AG04450 (cell line): ENCODE results near the gene RTN3. TPM values are rescaled to one million over a fixed set of nuclear protein-coding genes. Genes with fewer than 3 reads are reported as not detected.

ENCODE experiments used
- CTCF ChIA-PET: fragments of 300-600, 350-600 bp; formaldehyde crosslinking; extraction: SDS; loops from one replicate; lab custom pipeline; 2022; ENCODE audit warnings: antibody characterized with exemption, inconsistent platforms; lab: Charles Lee
- POLR2A ChIA-PET: fragments of 350-600 bp; formaldehyde crosslinking; extraction: SDS; loops from one replicate; lab custom pipeline; 2021; ENCODE audit warnings: antibody characterized with exemption, inconsistent platforms; lab: Yijun Ruan, JAX
- DNase-seq: peaks from one replicate; pipeline ENCODE4 v3.0.0-alpha.2; 2011; ENCODE audit warnings: low read depth, low spot score
- H3K27ac ChIP-seq: one replicate; pipeline ENCODE4 v1.5.1; 2012; ENCODE audit warnings: low read depth, low read length, control low read depth
- H3K27me3 ChIP-seq: one replicate; pipeline ENCODE4 v1.6.0; 2012; ENCODE audit warnings: low read length; ENCODE audit not compliant: control insufficient read depth, insufficient read depth
- H3K4me3 ChIP-seq: 2 replicates; pipeline ENCODE4 v1.5.1; 2011; ENCODE audit warnings: mild to moderate bottlenecking, low read depth, low read length, control low read depth
- H3K9me3 ChIP-seq: 2 replicates; pipeline ENCODE4 v1.5.1; 2012; ENCODE audit warnings: low read length; ENCODE audit not compliant: control insufficient read depth, insufficient read depth
- CTCF ChIP-seq: IDR thresholded peaks from 2 replicates; pipeline ENCODE4 v1.5.1; 2011; ENCODE audit warnings: low read depth, low read length, control low read depth, inconsistent platforms
- polyA plus RNA-seq: library from polyadenylated mRNA; depleted of rRNA; stranded (reverse); fragments of >200 nt; gene quantifications from 2 replicates; pipeline ENCODE4 v1.2.3, GENCODE V29; 2011

The RTN3 gene
- polyA plus RNA-seq, 1 experiment, result 213 TPM

GRCh38 chr11:63749624-63750023, 68.3 kb downstream of the RTN3 start:
- CTCF ChIA-PET, result interaction anchor here (0.8 kb wide), 1 partner anchor 11 kb away, joined by 3 read pairs; no protein-coding TSS in a partner anchor
- Histone ChIP-seq H3K27ac (no peak overlapping the region), H3K9me3 (no peaks in the 10 kb centered on the region), H3K27me3 (no peaks in the 10 kb centered on the region), H3K4me3 (no peak overlapping the region)
- no peak for DNase-seq
- TF ChIP-seq CTCF, result no peak
- POLR2A ChIA-PET, result no interaction called here

DNA sequence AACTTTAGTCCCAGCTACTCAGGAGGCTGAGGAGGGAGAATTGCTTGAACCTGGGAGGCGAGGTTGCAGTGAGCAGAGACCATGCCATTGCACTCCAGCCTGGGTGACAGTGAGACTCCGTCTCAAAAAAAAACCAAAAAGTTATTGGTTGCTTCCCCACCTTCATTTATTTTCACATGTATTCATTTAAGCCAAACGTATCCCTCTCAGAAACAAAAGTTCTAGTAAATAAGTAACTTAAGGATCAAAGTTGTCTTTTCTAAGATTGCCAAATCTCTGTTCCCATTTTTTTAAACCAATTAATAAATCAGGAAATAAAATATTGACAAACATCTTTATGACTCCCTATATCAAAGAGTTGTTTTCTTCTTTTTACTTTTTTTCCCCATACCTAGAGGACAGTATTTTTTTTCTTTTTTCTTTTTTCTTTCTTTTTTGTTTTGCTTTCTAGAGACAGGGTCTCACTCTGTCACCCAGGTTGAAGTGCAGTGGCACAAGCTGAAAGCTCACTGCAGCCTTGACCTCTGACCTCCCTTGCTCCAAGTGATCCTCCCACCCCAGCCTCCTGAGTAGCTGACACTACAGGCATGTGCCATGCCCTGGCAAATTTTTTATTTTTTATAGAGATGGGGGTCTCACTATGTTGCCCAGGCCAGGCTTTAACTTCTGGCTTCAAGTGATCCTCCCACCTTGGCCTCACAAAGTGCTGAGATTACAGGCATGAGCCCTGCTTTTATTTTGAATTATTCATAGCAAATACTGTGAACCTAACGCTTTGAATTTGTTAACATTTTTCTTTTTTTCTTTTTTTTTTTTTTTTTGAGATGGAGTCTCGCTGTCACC, 75.8 kb downstream of the RTN3 start:
- Histone ChIP-seq H3K4me3 (no peak overlapping the region), H3K27ac (no peak overlapping the region), H3K27me3 (no peaks in the 10 kb centered on the region), H3K9me3 (no peaks in the 10 kb centered on the region)
- ChIA-PET CTCF (interaction anchor here (0.8 to 1.0 kb wide), 2 partner anchors 19 to 46 kb away, joined by 3 read pairs; no protein-coding TSS in a partner anchor), POLR2A (no interaction called here)
- TF ChIP-seq CTCF, result no peak
- DNase-seq, result no peak

- H3K4me3 ChIP-seq, result no peak overlapping the region
- TF ChIP-seq CTCF, result no peak
- CTCF ChIA-PET, result interaction anchor here (0.6 to 0.7 kb wide), 2 partner anchors 8 to 88 kb away, joined by 3 read pairs; no protein-coding TSS in a partner anchor
- H3K27ac ChIP-seq, result no peak overlapping the region
- POLR2A ChIA-PET, result no interaction called here
- H3K9me3 ChIP-seq, result no peaks in the 10 kb centered on the region
- no peak for DNase-seq
- H3K27me3 ChIP-seq, result no peaks in the 10 kb centered on the region
These were observed 79.3 kb downstream of the RTN3 start for GRCh38 chr11:63760487-63761079.

- H3K4me3 ChIP-seq, result no peak overlapping the region
- H3K27me3 ChIP-seq, result no peaks in the 10 kb centered on the region
- TF ChIP-seq CTCF, result no peak
- no peak for DNase-seq
- POLR2A ChIA-PET, result no interaction called here
- H3K9me3 ChIP-seq, result no peaks in the 10 kb centered on the region
- H3K27ac ChIP-seq, result no peak overlapping the region
- CTCF ChIA-PET, result interaction anchor here (0.6 kb wide), 1 partner anchor 87 kb away, joined by 3 read pairs; no protein-coding TSS in a partner anchor
These were observed 79.9 kb downstream of the RTN3 start for GRCh38 chr11:63761188-63761587.
